H1 (cell line): ENCODE measurements around the gene PALM. TPM values are rescaled to one million over a fixed set of nuclear protein-coding genes. Genes with fewer than 3 reads are reported as not detected.

Experiments
- CTCF ChIA-PET: fragments of 300-600 bp; sonication (Branson Sonifier 250); formaldehyde crosslinking; loops from one replicate; lab custom pipeline; 2021; ENCODE audit not compliant: partially characterized antibody; lab: Charles Lee
- POLR2A ChIA-PET: fragments of 300-600 bp; sonication (Branson Sonifier 250); formaldehyde crosslinking; loops from one replicate; lab custom pipeline; 2021; ENCODE audit warnings: inconsistent platforms; ENCODE audit not compliant: partially characterized antibody; lab: Charles Lee
- DNase-seq, 2 experiments: peaks; one replicate each; pipeline versions ENCODE4 v3.0.0 to v3.0.0-alpha.2; 2010 to 2022; ENCODE audit warnings: low spot score in 2 of 2, low read depth in 1 of 2, mixed read lengths in 1 of 2
- FAIRE-seq: peaks from 2 replicates; lab custom pipeline; 2011; peaks lifted over from hg19 to GRCh38; lab: Jason Lieb, UNC
- H2AFZ ChIP-seq: 2 replicates; pipeline ENCODE4 v1.8.1; 2012; ENCODE audit warnings: low read length, inconsistent platforms
- H2AK5ac ChIP-seq: 2 replicates; pipeline ENCODE4 v1.6.1; 2013; ENCODE audit warnings: low read depth, low read length
- H2BK120ac ChIP-seq: replicated peaks from 2 replicates; pipeline ENCODE3; 2013; ENCODE audit warnings: low read depth, low read length, inconsistent platforms
- H2BK12ac ChIP-seq: 2 replicates; pipeline ENCODE4 v1.6.1; 2013; ENCODE audit warnings: low read depth, low read length
- H2BK15ac ChIP-seq: 2 replicates; pipeline ENCODE4 v1.6.1; 2013; ENCODE audit warnings: low read length
- H2BK20ac ChIP-seq: 2 replicates; pipeline ENCODE4 v1.6.1; 2013; ENCODE audit warnings: low read length
- H2BK5ac ChIP-seq: 2 replicates; pipeline ENCODE4 v1.6.1; 2013; ENCODE audit warnings: low read depth, low read length
- H3K14ac ChIP-seq: 2 replicates; pipeline ENCODE4 v1.6.1; 2013; ENCODE audit warnings: inconsistent platforms; ENCODE audit not compliant: insufficient read length
- H3K18ac ChIP-seq: 2 replicates; pipeline ENCODE4 v1.6.1; 2013; ENCODE audit warnings: low read length; ENCODE audit errors: extremely low read depth
- H3K23ac ChIP-seq: 2 replicates; pipeline ENCODE4 v1.6.1; 2013; ENCODE audit warnings: inconsistent platforms; ENCODE audit not compliant: insufficient read length
- H3K23me2 ChIP-seq: 2 replicates; pipeline ENCODE4 v1.6.1; 2013; ENCODE audit warnings: low read depth, low read length
- H3K27ac ChIP-seq: 2 replicates; pipeline ENCODE4 v1.6.1; 2011; ENCODE audit warnings: low read depth, low read length, inconsistent platforms
- H3K27me3 ChIP-seq, 4 experiments: replicated peaks in 1 of 4; 1 replicate in 1 of 4; 2 replicates in 3 of 4; pipeline versions ENCODE4 v1.6.1 to v1.8.1; 2011 to 2013; ENCODE audit warnings: low read length in 3 of 4, mild to moderate bottlenecking in 3 of 4, inconsistent platforms in 2 of 4, mixed read lengths in 2 of 4, moderate library complexity in 1 of 4; ENCODE audit not compliant: control insufficient read depth in 3 of 4, insufficient read depth in 3 of 4; ENCODE audit errors: extremely low read depth in 1 of 4
- H3K36me3 ChIP-seq, 4 experiments: 2 replicates each; pipeline versions ENCODE4 v1.6.1 to v1.8.1; 2011 to 2013; ENCODE audit warnings: mild to moderate bottlenecking in 4 of 4, low read length in 3 of 4, moderate library complexity in 2 of 4, control low read depth in 1 of 4, inconsistent platforms in 1 of 4; ENCODE audit not compliant: insufficient read depth in 4 of 4, control insufficient read depth in 2 of 4
- H3K4ac ChIP-seq: replicated peaks from 2 replicates; pipeline ENCODE3; 2013; ENCODE audit warnings: low read length, low read depth, mixed read lengths, inconsistent platforms; ENCODE audit not compliant: insufficient read length
- H3K4me1 ChIP-seq, 4 experiments: replicated peaks in 1 of 4; 1 replicate in 1 of 4; 2 replicates in 3 of 4; pipeline versions ENCODE4 v1.6.1 to v1.8.1; 2011 to 2013; ENCODE audit warnings: low read length in 3 of 4, inconsistent platforms in 2 of 4, mixed read lengths in 1 of 4; ENCODE audit not compliant: insufficient read depth in 4 of 4, control insufficient read depth in 3 of 4
- H3K4me2 ChIP-seq, 2 experiments: 2 replicates each; pipeline versions ENCODE4 v1.6.1 to v1.8.1; 2011 to 2013; ENCODE audit warnings: low read depth in 2 of 2, low read length in 2 of 2, control low read depth in 1 of 2, inconsistent platforms in 1 of 2, mild to moderate bottlenecking in 1 of 2; ENCODE audit not compliant: insufficient read depth in 1 of 2
- H3K4me3 ChIP-seq, 4 experiments: fragments of 200-600, 300-600 bp in 1 of 4; sonication (generic), shearing (Covaris generic), sonication (Bioruptor Twin) in 1 of 4; 2 replicates each; pipeline versions ENCODE4 v1.5.1 to v1.8.1; 2011 to 2016; ENCODE audit warnings: low read length in 4 of 4, low read depth in 3 of 4, control low read depth in 2 of 4, inconsistent platforms in 2 of 4, mild to moderate bottlenecking in 2 of 4, mixed read lengths in 1 of 4, moderate library complexity in 1 of 4; ENCODE audit not compliant: insufficient read depth in 2 of 4; ENCODE audit errors: extremely low read depth in 1 of 4
- H3K56ac ChIP-seq: replicated peaks from 2 replicates; pipeline ENCODE3; 2013; ENCODE audit warnings: low read depth, mild to moderate bottlenecking, mixed read lengths, low read length, inconsistent platforms; ENCODE audit not compliant: insufficient read length
- H3K79me1 ChIP-seq: 2 replicates; pipeline ENCODE4 v1.6.1; 2013; ENCODE audit warnings: low read depth, low read length, control low read depth
- H3K79me2 ChIP-seq, 2 experiments: 2 replicates each; pipeline versions ENCODE4 v1.6.1 to v1.8.1; 2012 to 2013; ENCODE audit warnings: low read length in 2 of 2, mild to moderate bottlenecking in 2 of 2, inconsistent platforms in 1 of 2; ENCODE audit not compliant: insufficient read depth in 2 of 2, control insufficient read depth in 1 of 2
- H3K9ac ChIP-seq, 4 experiments: replicated peaks in 1 of 4; 1 replicate in 1 of 4; 2 replicates in 3 of 4; pipeline versions ENCODE4 v1.6.1 to v1.8.1; 2011 to 2013; ENCODE audit warnings: low read depth in 3 of 4, low read length in 3 of 4, control low read depth in 2 of 4, mild to moderate bottlenecking in 2 of 4, moderate library complexity in 2 of 4, inconsistent platforms in 1 of 4; ENCODE audit errors: extremely low read depth in 1 of 4
- H3K9me3 ChIP-seq, 2 experiments: 2 replicates each; pipeline versions ENCODE4 v1.6.1 to v1.8.1; 2012 to 2013; ENCODE audit warnings: mild to moderate bottlenecking in 2 of 2, moderate library complexity in 2 of 2, control low read depth in 1 of 2, inconsistent platforms in 1 of 2, low read depth in 1 of 2, low read length in 1 of 2, mixed read lengths in 1 of 2; ENCODE audit not compliant: insufficient read depth in 2 of 2
- H4K20me1 ChIP-seq, 2 experiments: replicated peaks in 1 of 2; 2 replicates each; pipeline versions ENCODE3 to v1.8.1; 2011 to 2013; ENCODE audit warnings: inconsistent platforms in 2 of 2, low read length in 2 of 2, mild to moderate bottlenecking in 1 of 2; ENCODE audit not compliant: insufficient read depth in 2 of 2, control insufficient read depth in 1 of 2
- H4K5ac ChIP-seq: 2 replicates; pipeline ENCODE4 v1.6.1; 2013; ENCODE audit warnings: low read length, low read depth, mixed read lengths, inconsistent platforms; ENCODE audit not compliant: insufficient read length
- H4K8ac ChIP-seq: 2 replicates; pipeline ENCODE4 v1.8.0; 2013; ENCODE audit warnings: mild to moderate bottlenecking, moderate library complexity, low read length, inconsistent platforms; ENCODE audit not compliant: insufficient read depth; ENCODE audit errors: extremely low read depth
- H4K91ac ChIP-seq: replicated peaks from 2 replicates; pipeline ENCODE3; 2013; ENCODE audit warnings: low read length, mixed read lengths, inconsistent platforms; ENCODE audit not compliant: insufficient read length
- BRCA1 ChIP-seq: IDR thresholded peaks from 2 replicates; pipeline ENCODE4 v1.6.1; 2012; ENCODE audit warnings: low read depth, low read length, improper control_type of control experiment
- CBX8 ChIP-seq: fragments of 300-800, 300-1000 bp; sonication (generic); IDR thresholded peaks from 2 replicates; pipeline ENCODE4 v1.7.1; 2016; ENCODE audit warnings: low read depth, low read length, borderline replicate concordance
- HDAC6 ChIP-seq: IDR thresholded peaks from one replicate; pipeline ENCODE4 v1.7.1; 2012; ENCODE audit warnings: low read depth, mild to moderate bottlenecking, inconsistent platforms, low read length, moderate library complexity
- KDM1A ChIP-seq: fragments of 200-600, 300-600 bp; sonication (generic); IDR thresholded peaks from 2 replicates; pipeline ENCODE4 v1.7.1; 2016; ENCODE audit warnings: mild to moderate bottlenecking, low read length, borderline replicate concordance
- RFX5 ChIP-seq: IDR thresholded peaks from 2 replicates; pipeline ENCODE4 v1.6.1; 2011; ENCODE audit warnings: low read depth, low read length, improper control_type of control experiment, borderline replicate concordance
- SP1 ChIP-seq: IDR thresholded peaks from 2 replicates; pipeline ENCODE4 v1.6.1; 2011; ENCODE audit warnings: low read depth, low read length
- TBP ChIP-seq: IDR thresholded peaks from 2 replicates; pipeline ENCODE4 v1.6.1; 2011; ENCODE audit warnings: low read depth, low read length, improper control_type of control experiment
- WGBS, 2 experiments: shearing (Covaris generic) in 1 of 2; methylation state at CpG; one replicate each; pipeline versions ENCODE4 v1.1.6 to v1.1.7; 2013 to 2015; ENCODE audit warnings: low lambda C conversion rate in 2 of 2, mixed read lengths in 2 of 2, inconsistent platforms in 1 of 2, low coverage in 1 of 2, missing lambda C conversion rate in 1 of 2; ENCODE audit not compliant: insufficient replicate concordance in 2 of 2, insufficient coverage in 1 of 2, insufficient read length in 1 of 2; ENCODE audit errors: extremely low coverage in 1 of 2, missing lambda C conversion rate in 1 of 2; 5-methylcytosine and 5-hydroxymethylcytosine counted together
- polyA plus RNA-seq, 7 experiments: library from polyadenylated mRNA; depleted of rRNA in 3 of 7; stranded (reverse) in 5 of 7; unstranded in 2 of 7; fragments of >200 nt in 5 of 7; fragments of 200-250 nt in 2 of 7; gene quantifications; 1 replicate in 5 of 7; 2 replicates in 1 of 7; 4 replicates in 1 of 7; pipeline versions ENCODE4 v1.2.1 to v1.2.3, GENCODE V29; 2011 to 2013; ENCODE audit warnings: missing spikeins in 2 of 7, mixed read lengths in 2 of 7
- total RNA-seq: library from RNA; stranded (reverse); fragmentation: NEBNext Ultra II Directional; extraction: Animal tissue kit (Norgen Biotek cat#: 25700); gene quantifications from 2 replicates; pipeline ENCODE4 v1.2.1, GENCODE V29; 2021

PALM gene
- total and polyA plus RNA-seq, 2 of the 8 experiments (the other 6 are each of a cell fraction or from before 2014, with no cell fraction given) = 5.7 to 16.5 TPM

GRCh38 chr19:739998-740715 lies 31.4 kb downstream of the PALM start:
- H3K27ac ChIP-seq = no peak overlapping the region
- no peak overlapping the region for H2AK5ac ChIP-seq
- peaks cover 0 to 4% of the 10 kb centered on the region in 2 experiments for H4K20me1 ChIP-seq
- H3K23ac ChIP-seq = no peak overlapping the region
- no peak overlapping the region for H4K91ac ChIP-seq
- H2BK5ac ChIP-seq = no peak overlapping the region
- H3K23me2 ChIP-seq = no peaks in the 10 kb centered on the region
- no peaks in the 10 kb centered on the region for H3K36me3 ChIP-seq
- H3K4ac ChIP-seq = no peak overlapping the region
- H3K4me2 ChIP-seq = no peak overlapping the region
- FAIRE-seq (no peak), DNase-seq (no peak)
- 94% methylated on average over 33 of the region's 36 CpGs; no CpG with 5 or more reads in 1 of the 2 experiments for WGBS, 2 experiments
- H2BK20ac ChIP-seq = no peak overlapping the region
- no peak overlapping the region for H2BK12ac ChIP-seq
- no peak overlapping the region for H4K5ac ChIP-seq
- no peaks in the 10 kb centered on the region for H3K79me2 ChIP-seq
- H2BK15ac ChIP-seq = no peak overlapping the region
- H3K18ac ChIP-seq = no peak overlapping the region
- H3K9me3 ChIP-seq = no peaks in the 10 kb centered on the region
- POLR2A ChIA-PET = interaction anchor here (1.2 to 2.4 kb wide), 5 partner anchors 9 to 77 kb away, joined by 3 to 7 read pairs (median 3); partner anchors contain the start of gene RNF126
- H3K79me1 ChIP-seq = no peaks in the 10 kb centered on the region
- no peak overlapping the region for H3K4me3 ChIP-seq
- no peak overlapping the region; the same call in none of the 2 replicates for H4K8ac ChIP-seq
- no peak overlapping the region for H3K14ac ChIP-seq
- H2AFZ ChIP-seq = no peak overlapping the region
- no peak overlapping the region for H3K56ac ChIP-seq
- no peaks in the 10 kb centered on the region for H3K27me3 ChIP-seq
- CTCF ChIA-PET = interaction anchor here (0.6 to 2.7 kb wide), 16 partner anchors 9 to 1735 kb away, joined by 3 to 17 read pairs (median 4); partner anchors contain the start of gene PALM
- H3K9ac ChIP-seq = no peak overlapping the region
- H2BK120ac ChIP-seq = no peak overlapping the region
- no peaks in the 10 kb centered on the region for H3K4me1 ChIP-seq
- TF ChIP-seq CBX8 = no peak
- TF ChIP-seq SP1 = no peak
- TF ChIP-seq RFX5 = no peak
- TF ChIP-seq TBP = no peak
- no peak for TF ChIP-seq BRCA1
- no peak for TF ChIP-seq HDAC6
- peak; percentile 51; the same call in 1 of the 2 replicates for TF ChIP-seq KDM1A
